ENCODE results near the gene PPP1R16B.

The PPP1R16B gene

DNA sequence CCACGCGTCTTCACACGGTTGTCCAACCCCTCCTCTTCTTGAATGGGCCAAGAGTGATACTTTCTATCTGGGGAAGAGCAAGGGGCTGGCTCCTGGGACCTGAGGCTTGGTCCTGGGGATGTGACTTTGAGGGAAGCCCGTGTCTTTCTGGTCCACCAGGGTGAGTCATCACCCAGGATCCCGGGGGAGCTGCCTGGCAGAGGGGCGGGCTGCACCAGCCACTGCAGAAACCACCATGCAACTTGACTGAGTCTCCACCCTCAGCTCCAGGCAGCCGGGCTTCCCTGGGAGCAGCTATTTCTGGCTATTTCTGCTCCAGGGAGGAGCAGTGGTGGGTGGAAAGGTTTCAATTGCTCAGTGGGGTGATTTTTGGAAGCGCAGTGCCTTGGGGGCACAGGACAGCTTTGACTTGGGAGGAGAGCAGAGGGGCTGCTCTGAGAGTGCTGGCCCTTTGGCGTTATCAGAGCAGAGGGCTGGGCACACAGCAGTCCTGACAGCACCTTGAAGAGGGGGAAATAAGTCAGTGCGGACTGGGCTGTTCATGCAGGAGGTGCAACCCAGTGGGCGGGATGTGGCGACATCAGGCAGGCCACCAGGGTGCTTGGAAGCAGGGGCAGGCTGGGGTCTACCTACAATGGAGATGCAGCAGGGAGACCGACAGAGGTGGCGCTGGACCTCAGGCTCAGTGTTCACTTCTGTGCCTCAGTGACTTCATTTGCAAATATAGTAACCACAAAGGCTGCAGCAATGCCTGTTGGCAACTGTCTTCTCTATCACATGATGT lies 75.6 kb downstream of the PPP1R16B start:
- DNase-seq = no peak

- no peak for DNase-seq
Measured at GRCh38 chr20:38881806-38882440, 76.4 kb downstream of the PPP1R16B start.

DNA sequence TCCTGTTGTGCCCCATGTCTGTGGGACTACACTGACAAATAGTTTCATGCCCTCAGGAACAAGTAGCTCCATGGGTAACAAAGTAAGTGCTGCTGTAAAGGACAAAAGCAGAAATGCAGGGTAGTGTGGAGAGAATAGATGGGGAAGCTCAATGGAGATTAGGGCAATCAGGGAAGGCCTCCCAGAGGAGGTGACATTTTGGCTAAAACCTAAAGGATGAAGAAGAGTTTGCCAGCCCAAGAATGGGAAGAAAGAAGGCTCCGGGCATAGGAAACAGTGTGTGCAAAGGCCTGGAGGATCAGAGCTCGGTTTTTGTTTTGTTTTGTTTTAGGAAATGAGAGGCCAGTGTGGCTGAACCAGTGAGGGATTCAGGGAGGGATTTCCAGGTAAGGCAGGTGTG lies 77.1 kb downstream of the PPP1R16B start:
- no peak for DNase-seq

DNA sequence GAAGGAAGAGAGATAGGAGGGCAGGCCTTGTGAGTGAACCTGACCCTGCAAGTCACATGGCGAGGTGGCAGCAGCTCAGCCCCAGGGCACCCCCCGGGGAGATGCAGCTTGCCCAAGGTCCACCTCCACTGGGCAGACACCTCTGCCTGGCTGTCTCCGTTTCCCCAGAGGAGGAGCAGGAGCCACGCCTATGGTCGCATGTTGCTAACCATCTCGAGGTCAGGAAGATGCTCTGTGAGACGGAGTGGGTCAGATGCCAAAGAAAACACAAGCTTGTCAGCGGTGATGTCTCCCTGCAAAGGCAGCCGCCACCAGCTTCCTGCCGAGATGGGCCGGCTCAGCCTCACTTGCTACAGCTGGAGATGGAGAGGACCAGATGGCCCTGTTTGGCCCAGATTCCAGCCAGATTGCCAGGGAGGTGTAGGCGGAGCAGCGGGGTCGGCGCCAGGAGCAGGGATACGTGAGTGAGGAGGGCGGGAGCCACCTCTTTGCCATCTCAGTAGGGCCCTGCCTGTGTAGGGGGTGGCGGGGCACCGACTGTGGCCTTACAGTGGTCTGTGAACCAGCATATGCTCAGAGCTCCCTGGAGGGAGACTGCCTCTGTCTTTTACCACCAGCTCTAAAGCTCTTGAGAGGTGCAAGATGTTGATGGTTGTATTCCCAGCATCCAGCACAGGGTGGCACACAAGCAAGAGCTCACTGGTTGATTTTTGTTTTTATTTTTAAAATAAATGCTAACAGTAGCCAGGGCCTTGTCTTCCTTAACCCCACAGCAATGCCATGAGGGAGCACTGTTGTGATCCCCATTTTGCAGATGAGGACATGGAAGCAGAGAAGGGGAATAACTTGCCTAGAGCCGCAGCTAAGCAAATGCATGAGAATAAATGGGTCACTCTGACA lies 77.8 kb downstream of the PPP1R16B start:
- DNase-seq = peak; percentile 71

- no peak for DNase-seq
Measured at GRCh38 chr20:38883981-38884733, 78.7 kb downstream of the PPP1R16B start.

DNA sequence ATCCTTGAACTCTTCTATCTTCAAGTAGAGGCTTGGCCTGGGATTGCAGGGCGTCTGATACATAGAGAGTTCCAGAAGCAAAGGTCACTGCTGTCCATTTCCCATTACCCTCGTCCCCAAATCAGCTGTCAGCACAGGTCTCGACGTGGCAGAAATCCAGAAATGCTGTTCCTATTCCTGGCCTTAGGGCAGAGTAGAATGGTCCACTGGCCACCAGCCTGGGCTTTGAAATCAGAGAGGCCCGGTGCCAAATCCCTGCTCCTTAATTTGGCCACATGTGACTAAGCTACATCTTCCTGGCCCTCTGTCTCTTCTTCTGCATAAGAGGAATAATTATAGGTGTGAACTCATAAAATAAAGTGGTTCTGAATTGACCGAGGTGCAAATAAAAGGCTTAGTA lies 79.9 kb downstream of the PPP1R16B start:
- no peak for DNase-seq

DNA sequence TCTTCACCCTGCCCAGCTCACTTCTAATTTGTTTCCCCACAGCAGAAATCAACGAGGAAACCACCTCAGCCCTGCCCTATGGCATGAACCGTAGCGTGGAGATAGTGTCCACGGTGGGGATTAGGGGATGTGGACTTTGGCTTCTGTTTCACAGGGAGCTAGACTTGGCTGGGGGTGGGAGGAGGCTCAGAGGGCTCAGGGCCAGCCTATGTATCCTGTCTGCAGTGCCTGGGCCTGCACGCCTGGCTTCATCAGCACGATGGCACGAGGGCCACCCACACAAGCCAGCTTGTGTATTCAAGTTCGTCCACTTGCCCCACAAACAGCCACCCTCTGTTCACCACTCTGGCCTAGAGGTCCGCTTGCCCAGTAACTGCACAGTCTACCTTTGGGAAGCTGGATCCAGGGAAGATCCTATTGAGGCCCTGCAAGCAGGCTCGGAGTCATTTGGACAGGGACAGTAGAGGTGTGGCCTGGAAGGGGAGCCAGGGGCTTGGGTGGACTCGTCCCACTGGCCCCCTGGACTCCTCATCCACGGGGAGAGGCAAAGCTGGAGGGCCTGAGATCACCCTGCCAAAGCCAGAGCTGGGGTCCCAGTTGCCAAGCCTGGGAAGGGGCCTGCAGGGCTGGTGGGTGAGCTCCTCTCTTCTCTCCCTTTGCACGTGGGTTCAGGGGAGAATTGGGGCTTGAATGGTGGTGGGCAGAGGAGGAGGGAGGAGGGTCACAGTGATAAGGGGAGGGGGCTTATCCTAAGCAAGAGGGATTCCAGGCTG lies 82.7 kb downstream of the PPP1R16B start:
- DNase-seq = no peak

GRCh38 chr20:38889050-38889449 lies 83.6 kb downstream of the PPP1R16B start:
- DNase-seq = no peak

DNA sequence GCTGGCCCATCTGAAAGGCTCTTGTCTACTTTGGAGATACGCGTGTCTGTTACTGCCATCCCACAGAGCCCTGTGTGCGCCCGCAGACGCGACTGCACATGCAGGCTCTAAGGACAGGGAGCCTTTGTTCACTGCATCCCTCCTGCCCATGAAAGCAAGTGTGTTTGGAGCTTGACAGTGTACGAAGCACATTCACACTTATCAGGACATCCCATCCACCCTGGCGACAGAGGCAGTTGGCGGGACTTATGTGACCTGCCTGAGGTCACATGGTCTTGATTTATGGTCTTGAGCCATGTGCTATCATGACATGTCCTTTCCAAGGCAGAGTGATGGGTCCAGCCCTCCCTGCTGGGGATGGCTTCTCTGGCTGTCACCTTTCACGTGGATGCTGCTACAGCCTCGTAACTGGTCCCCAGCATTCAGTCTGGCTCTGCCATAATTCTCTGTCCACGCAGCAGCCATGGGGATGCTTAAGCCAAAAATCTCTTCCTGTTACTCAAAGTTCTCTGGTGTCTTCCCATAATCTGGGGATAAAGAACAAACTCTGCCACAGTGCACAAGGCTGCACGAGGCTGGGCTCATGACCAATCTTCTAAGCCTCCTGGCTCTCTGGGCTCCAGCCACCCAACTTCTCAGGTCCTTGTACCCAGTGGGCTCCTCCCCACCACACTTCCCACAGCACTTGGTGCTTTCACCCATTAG lies 84.4 kb downstream of the PPP1R16B start:
- DNase-seq = no peak

- DNase-seq = no peak
Measured at GRCh38 chr20:38890497-38890818, 85.0 kb downstream of the PPP1R16B start.

- no peak for DNase-seq
Measured at GRCh38 chr20:38892091-38892981, 86.8 kb downstream of the PPP1R16B start.

- no peak for DNase-seq
Measured at GRCh38 chr20:38893056-38893564, 87.6 kb downstream of the PPP1R16B start.

DNA sequence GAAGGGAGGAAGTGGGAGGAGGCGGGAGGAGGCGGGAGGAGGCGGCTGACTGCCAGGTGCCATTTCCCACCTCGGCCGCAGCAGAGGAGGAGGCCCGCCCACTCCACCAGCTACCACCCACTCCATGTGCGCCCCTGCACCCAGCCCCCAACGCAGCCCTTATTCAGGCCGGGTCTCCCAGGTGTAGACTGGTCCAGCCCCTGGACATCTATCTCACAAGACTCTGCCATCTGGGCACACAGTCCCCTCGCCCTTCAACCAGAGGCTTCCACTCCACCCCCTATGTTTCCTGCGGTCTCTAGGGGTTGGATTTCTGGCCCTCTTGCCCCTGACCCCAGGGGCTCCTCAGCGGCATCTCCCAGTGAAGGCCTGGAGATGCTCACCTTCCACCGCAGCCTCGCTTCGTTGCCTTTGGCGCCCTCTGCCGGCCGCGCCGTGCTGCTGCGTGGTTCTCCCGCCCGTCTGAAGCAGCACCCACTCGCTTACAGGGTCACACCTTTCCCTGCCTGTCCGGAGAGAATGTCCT lies 88.1 kb downstream of the PPP1R16B start:
- peak; percentile 45 for DNase-seq

GRCh38 chr20:38894091-38894847 lies 88.8 kb downstream of the PPP1R16B start:
- DNase-seq = no peak

GRCh38 chr20:38895098-38895949 lies 89.8 kb downstream of the PPP1R16B start:
- DNase-seq = no peak

GRCh38 chr20:38896009-38896594 lies 90.6 kb downstream of the PPP1R16B start:
- no peak for DNase-seq

- no peak for DNase-seq
Measured at GRCh38 chr20:38897267-38897666, 91.8 kb downstream of the PPP1R16B start.

DNA sequence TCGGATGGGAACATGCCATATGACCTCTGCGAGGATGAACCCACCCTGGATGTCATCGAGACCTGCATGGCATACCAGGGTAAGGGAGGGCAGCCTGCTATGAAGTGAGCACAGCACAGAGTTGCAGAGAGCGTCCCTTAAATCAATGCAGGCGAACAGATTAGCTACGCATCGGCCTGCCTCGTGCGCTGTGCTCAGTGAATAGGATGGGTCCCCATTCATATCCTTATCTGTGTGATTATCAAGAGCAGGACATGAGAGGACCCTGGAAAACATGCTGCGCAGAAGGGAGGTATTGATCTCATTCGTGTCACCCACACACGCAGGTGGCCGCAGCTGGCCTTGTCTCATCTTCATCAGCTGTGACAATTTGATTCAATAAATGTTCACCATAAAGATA lies 95.1 kb downstream of the PPP1R16B start:
- DNase-seq = no peak
